Mucosa of stomach (tissue), 1 donor: Measurements from ENCODE around the gene GRIA3.

Experiments
- H3K27me3 ChIP-seq: one replicate; pipeline ENCODE4 v1.7.0; 2013; ENCODE audit warnings: mild to moderate bottlenecking, low read length; ENCODE audit not compliant: control insufficient read depth, insufficient read depth
- H3K36me3 ChIP-seq: one replicate; pipeline ENCODE4 v1.7.0; 2013; ENCODE audit warnings: low read length; ENCODE audit not compliant: control insufficient read depth, insufficient read depth
- H3K4me1 ChIP-seq: one replicate; pipeline ENCODE4 v1.7.0; 2013; ENCODE audit warnings: mild to moderate bottlenecking, low read length; ENCODE audit not compliant: control insufficient read depth, insufficient read depth
- H3K4me3 ChIP-seq: one replicate; pipeline ENCODE4 v1.7.0; 2013; ENCODE audit warnings: low read length
- H3K9ac ChIP-seq: one replicate; pipeline ENCODE4 v1.7.0; 2013; ENCODE audit warnings: mild to moderate bottlenecking, low read length, moderate library complexity
- H3K9me3 ChIP-seq: one replicate; pipeline ENCODE4 v1.7.0; 2013; ENCODE audit warnings: mild to moderate bottlenecking, low read length, moderate library complexity; ENCODE audit not compliant: control insufficient read depth
- donor health status: Pancreatic carcinoma.

Gene GRIA3

GRCh38 chrX:123172869-123173268 lies 11.2 kb upstream of the GRIA3 start:
- no peak overlapping the region for H3K4me3 ChIP-seq
- no peaks in the 10 kb centered on the region for H3K9me3 ChIP-seq
- no peak overlapping the region for H3K9ac ChIP-seq
- peaks cover 5% of the 10 kb centered on the region for H3K4me1 ChIP-seq
- H3K27me3 ChIP-seq: no peaks in the 10 kb centered on the region
- H3K36me3 ChIP-seq: no peaks in the 10 kb centered on the region

GRCh38 chrX:123173833-123174232 lies 10.2 kb upstream of the GRIA3 start:
- peaks cover 5% of the 10 kb centered on the region for H3K4me1 ChIP-seq
- no peaks in the 10 kb centered on the region for H3K36me3 ChIP-seq
- H3K9me3 ChIP-seq: no peaks in the 10 kb centered on the region
- no peak overlapping the region for H3K9ac ChIP-seq
- H3K27me3 ChIP-seq: no peaks in the 10 kb centered on the region
- H3K4me3 ChIP-seq: no peak overlapping the region

- peaks cover under 1% of the 10 kb centered on the region for H3K4me1 ChIP-seq
- H3K9ac ChIP-seq: no peak overlapping the region
- H3K36me3 ChIP-seq: no peaks in the 10 kb centered on the region
- no peaks in the 10 kb centered on the region for H3K27me3 ChIP-seq
- no peaks in the 10 kb centered on the region for H3K9me3 ChIP-seq
- no peak overlapping the region for H3K4me3 ChIP-seq
Measured at GRCh38 chrX:123175366-123176122, 8.5 kb upstream of the GRIA3 start.

- Histone ChIP-seq H3K27me3 (peaks cover 6% of the 10 kb centered on the region), H3K4me3 (no peak overlapping the region), H3K9me3 (no peaks in the 10 kb centered on the region), H3K4me1 (no peaks in the 10 kb centered on the region), H3K36me3 (no peaks in the 10 kb centered on the region), H3K9ac (no peak overlapping the region)
Measured at GRCh38 chrX:123181233-123181914, 2.7 kb upstream of the GRIA3 start.

- Histone ChIP-seq H3K4me3 (no peak overlapping the region), H3K4me1 (no peaks in the 10 kb centered on the region), H3K36me3 (no peaks in the 10 kb centered on the region), H3K27me3 (peaks cover 6% of the 10 kb centered on the region), H3K9me3 (no peaks in the 10 kb centered on the region), H3K9ac (no peak overlapping the region)
Measured at GRCh38 chrX:123184866-123185276, 793 bp downstream of the GRIA3 start.

GRCh38 chrX:123185721-123186120 lies 1.6 kb downstream of the GRIA3 start:
- Histone ChIP-seq H3K9ac (no peak overlapping the region), H3K4me3 (no peak overlapping the region), H3K36me3 (no peaks in the 10 kb centered on the region), H3K9me3 (no peaks in the 10 kb centered on the region), H3K27me3 (peaks cover 6% of the 10 kb centered on the region), H3K4me1 (no peaks in the 10 kb centered on the region)

GRCh38 chrX:123186801-123187200 lies 2.7 kb downstream of the GRIA3 start:
- no peaks in the 10 kb centered on the region for H3K36me3 ChIP-seq

GRCh38 chrX:123188081-123188480 lies 4.0 kb downstream of the GRIA3 start:
- no peaks in the 10 kb centered on the region for H3K4me1 ChIP-seq
- H3K27me3 ChIP-seq: peaks cover 6% of the 10 kb centered on the region
- no peaks in the 10 kb centered on the region for H3K9me3 ChIP-seq
- no peak overlapping the region for H3K4me3 ChIP-seq
- no peak overlapping the region for H3K9ac ChIP-seq
- no peaks in the 10 kb centered on the region for H3K36me3 ChIP-seq

More at GRCh38 chrX:123186801-123187200, 2.7 kb downstream of the GRIA3 start:
- no peaks in the 10 kb centered on the region for H3K9me3 ChIP-seq
- no peak overlapping the region for H3K4me3 ChIP-seq
- peaks cover 6% of the 10 kb centered on the region for H3K27me3 ChIP-seq
- H3K4me1 ChIP-seq: no peaks in the 10 kb centered on the region
- no peak overlapping the region for H3K9ac ChIP-seq

- Histone ChIP-seq H3K9me3 (no peaks in the 10 kb centered on the region), H3K4me3 (no peak overlapping the region), H3K36me3 (no peaks in the 10 kb centered on the region), H3K4me1 (no peaks in the 10 kb centered on the region), H3K9ac (no peak overlapping the region), H3K27me3 (no peaks in the 10 kb centered on the region)
Measured at GRCh38 chrX:123189338-123189737, 5.3 kb downstream of the GRIA3 start.

GRCh38 chrX:123190096-123190495 lies 6.0 kb downstream of the GRIA3 start:
- H3K9ac ChIP-seq: no peak overlapping the region
- no peaks in the 10 kb centered on the region for H3K9me3 ChIP-seq
- H3K27me3 ChIP-seq: no peaks in the 10 kb centered on the region
- no peaks in the 10 kb centered on the region for H3K4me1 ChIP-seq
- H3K4me3 ChIP-seq: no peak overlapping the region
- no peaks in the 10 kb centered on the region for H3K36me3 ChIP-seq

GRCh38 chrX:123193101-123193500 lies 9.0 kb downstream of the GRIA3 start:
- Histone ChIP-seq H3K9me3 (no peaks in the 10 kb centered on the region), H3K4me1 (no peaks in the 10 kb centered on the region), H3K4me3 (no peak overlapping the region), H3K36me3 (no peaks in the 10 kb centered on the region), H3K27me3 (no peaks in the 10 kb centered on the region), H3K9ac (no peak overlapping the region)

GRCh38 chrX:123199338-123199737 lies 15.3 kb downstream of the GRIA3 start:
- no peaks in the 10 kb centered on the region for H3K4me1 ChIP-seq
- no peak overlapping the region for H3K4me3 ChIP-seq
- H3K9me3 ChIP-seq: no peaks in the 10 kb centered on the region
- no peaks in the 10 kb centered on the region for H3K27me3 ChIP-seq
- H3K9ac ChIP-seq: no peak overlapping the region
- no peaks in the 10 kb centered on the region for H3K36me3 ChIP-seq
